Thyroid gland (tissue), 4 donors: ENCODE measurements around the gene RAB11FIP4. TPM values are rescaled to one million over a fixed set of nuclear protein-coding genes. Genes with fewer than 3 reads are reported as not detected.

Experiments used
- DNase-seq, 2 donors: peaks; one replicate each; pipeline ENCODE4 v3.0.0-alpha.2; 2019
- H3K27ac ChIP-seq, 3 donors: fragments of 200-600 bp; sonication (generic); 1 replicate in 2 of 3; 2 replicates in 1 of 3; pipeline ENCODE4 v1.5.1; 2016 to 2019; ENCODE audit warnings: mild to moderate bottlenecking in 1 of 3, moderate library complexity in 1 of 3
- H3K27me3 ChIP-seq: fragments of 200-600 bp; sonication (generic); one replicate; pipeline ENCODE4 v1.5.1; 2019
- H3K36me3 ChIP-seq, 2 donors: fragments of 200-600 bp; sonication (generic); one replicate each; pipeline ENCODE4 v1.5.1; 2016 to 2019
- H3K4me1 ChIP-seq, 2 donors: fragments of 200-600 bp; sonication (generic); one replicate each; pipeline ENCODE4 v1.5.1; 2017 to 2019
- H3K4me3 ChIP-seq, 3 donors: fragments of 200-600 bp; sonication (generic); replicated peaks in 1 of 3; 1 replicate in 2 of 3; 2 replicates in 1 of 3; pipeline ENCODE4 v1.5.1; 2016; ENCODE audit warnings: mild to moderate bottlenecking in 1 of 3
- H3K9me3 ChIP-seq: fragments of 200-600 bp; sonication (generic); one replicate; pipeline ENCODE4 v1.5.1; 2017
- CTCF ChIP-seq, 6 experiments: fragments of 200-600 bp in 3 of 6; fragments of 450-650 bp in 3 of 6; sonication (generic) in 3 of 6; IDR thresholded peaks; one replicate each; pipeline ENCODE4 v1.5.1; 2016 to 2019; ENCODE audit warnings: antibody characterized with exemption in 6 of 6, mild to moderate bottlenecking in 2 of 6, inconsistent platforms in 1 of 6, moderate library complexity in 1 of 6
- POLR2A ChIP-seq, 2 donors: fragments of 450-650 bp; IDR thresholded peaks; one replicate each; pipeline ENCODE4 v1.6.1; 2017; ENCODE audit warnings: antibody characterized with exemption in 2 of 2, mild to moderate bottlenecking in 2 of 2, moderate library complexity in 1 of 2
- WGBS, 2 donors: methylation state at CpG; one replicate each; pipeline ENCODE4 v1.1.5; 2017; 5-methylcytosine and 5-hydroxymethylcytosine counted together
- intact Hi-C: fragments of 100-400 bp; cut with DNase I; formaldehyde crosslinking; loops from one replicate; pipeline ENCODE4 v1.15.1; 2023
- total RNA-seq, 4 donors: library from RNA; depleted of rRNA; stranded (reverse); fragments of >200 nt; gene quantifications; one replicate each; pipeline ENCODE4 v1.2.3, GENCODE V29; 2016

RAB11FIP4 gene
- total RNA-seq, 4 donors from 2014 or later = 21.1 to 44.5 (median 24.9) TPM

DNA sequence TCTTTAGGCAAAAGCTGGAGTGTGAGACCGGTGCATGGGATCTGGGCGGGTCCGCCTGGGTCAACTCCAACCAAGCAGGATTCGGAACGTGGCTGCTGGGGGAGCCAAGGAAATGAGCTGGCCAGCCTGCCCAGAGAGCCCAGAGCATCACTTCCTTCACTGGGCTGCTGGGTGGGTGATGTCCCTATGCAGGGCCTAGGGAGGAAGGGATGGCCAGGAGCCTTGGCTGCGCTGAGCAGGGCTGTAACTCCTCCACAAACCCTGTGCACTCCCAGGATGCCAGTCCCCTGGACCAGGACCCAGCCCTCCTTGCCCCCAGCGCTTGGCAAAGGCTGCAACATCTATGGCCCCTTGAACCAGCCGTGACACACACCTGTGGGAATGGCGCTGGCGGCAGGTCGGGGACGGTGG lies 138.4 kb downstream of the RAB11FIP4 start:
- Histone ChIP-seq H3K27ac (no peak overlapping the region), H3K27me3 (no peaks in the 10 kb centered on the region), H3K4me1 (peaks cover 0 to 11% of the 10 kb centered on the region in 2 donors), H3K36me3 (peaks cover 3 to 33% of the 10 kb centered on the region in 2 donors), H3K9me3 (no peaks in the 10 kb centered on the region), H3K4me3 (no peak overlapping the region)
- DNase-seq = no peak
- 85 to 89% methylated on average over 10 to 11 of the region's 12 CpGs for WGBS, 2 donors
- intact Hi-C loops = loop anchor here (5.0 kb wide), 1 partner anchor 93 kb away; no protein-coding TSS in a partner anchor
- TF ChIP-seq CTCF (IDR thresholded peaks at IDR 0.05) = no peak
- TF ChIP-seq POLR2A (IDR thresholded peaks at IDR 0.05) = no peak

- H3K36me3 ChIP-seq = peaks cover 3 to 33% of the 10 kb centered on the region in 2 donors
- intact Hi-C loops = no loop called here
These were observed 139.0 kb downstream of the RAB11FIP4 start for GRCh38 chr17:31530391-31530985.

DNA sequence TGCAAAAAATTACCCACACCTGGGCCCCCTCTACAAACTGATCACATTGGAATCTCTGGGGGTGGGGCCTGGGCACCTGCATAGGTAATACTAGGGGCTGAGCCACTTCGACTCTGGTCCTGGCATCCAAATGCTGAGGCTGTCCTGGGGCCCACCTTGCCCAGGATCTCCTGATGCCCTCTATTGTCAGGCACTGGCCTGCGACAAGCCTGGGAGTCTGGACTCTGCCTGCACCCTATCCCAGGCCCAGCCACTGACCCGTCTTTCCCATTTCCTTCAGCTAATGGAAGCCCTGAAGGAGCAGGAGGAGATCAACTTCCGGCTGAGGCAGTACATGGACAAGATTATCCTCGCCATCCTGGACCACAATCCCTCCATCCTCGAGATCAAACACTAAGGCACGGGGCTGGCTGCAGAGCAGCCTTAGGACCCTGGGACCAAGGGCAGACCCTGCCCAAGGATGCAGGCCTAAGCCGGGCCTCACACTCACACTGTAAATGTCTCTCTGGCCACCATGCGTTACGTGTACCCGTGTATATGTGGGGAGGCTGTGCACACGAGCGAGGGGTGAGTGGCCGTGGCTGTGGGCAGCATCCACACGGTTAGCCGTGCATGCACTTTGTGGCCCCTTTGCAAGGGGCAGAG lies 140.0 kb downstream of the RAB11FIP4 start:
- H3K9me3 ChIP-seq = no peaks in the 10 kb centered on the region
- peaks cover 0 to 7% of the 10 kb centered on the region in 2 donors for H3K4me1 ChIP-seq
- H3K4me3 ChIP-seq = no peak overlapping the region
- intact Hi-C loops = no loop called here
- TF ChIP-seq CTCF (IDR thresholded peaks at IDR 0.05) (no peak), POLR2A (IDR thresholded peaks at IDR 0.05) (no peak)
- WGBS, 2 donors = 90 to 93% methylated on average over 14 to 15 of the region's 16 CpGs
- H3K36me3 ChIP-seq = peaks cover 3 to 33% of the 10 kb centered on the region in 2 donors
- no peak overlapping the region for H3K27ac ChIP-seq
- DNase-seq = no peak
- no peaks in the 10 kb centered on the region for H3K27me3 ChIP-seq

More at GRCh38 chr17:31530391-31530985, 139.0 kb downstream of the RAB11FIP4 start:
- DNase-seq = no peak
- Histone ChIP-seq H3K4me1 (peaks cover 0 to 7% of the 10 kb centered on the region in 2 donors), H3K4me3 (no peak overlapping the region), H3K27me3 (no peaks in the 10 kb centered on the region), H3K9me3 (no peaks in the 10 kb centered on the region), H3K27ac (no peak overlapping the region)
- WGBS, 2 donors = 89 to 90% methylated on average over 14 of the region's 14 CpGs
- TF ChIP-seq POLR2A (IDR thresholded peaks at IDR 0.05) (no peak), CTCF (IDR thresholded peaks at IDR 0.05) (no peak)

- Histone ChIP-seq H3K27ac (no peak overlapping the region), H3K4me1 (peaks cover 3 to 12% of the 10 kb centered on the region in 2 donors), H3K9me3 (no peaks in the 10 kb centered on the region), H3K4me3 (no peak overlapping the region), H3K27me3 (no peaks in the 10 kb centered on the region), H3K36me3 (peaks cover 3 to 33% of the 10 kb centered on the region in 2 donors)
- TF ChIP-seq POLR2A (IDR thresholded peaks at IDR 0.05) (no peak), CTCF (IDR thresholded peaks at IDR 0.05) (no peak)
- WGBS, 2 donors = 85% methylated on average over 7 of the region's 7 CpGs
- no peak for DNase-seq
- intact Hi-C loops = no loop called here
These were observed 140.6 kb downstream of the RAB11FIP4 start for GRCh38 chr17:31532081-31532480.

- TF ChIP-seq POLR2A (IDR thresholded peaks at IDR 0.05) (no peak), CTCF (IDR thresholded peaks at IDR 0.05) (no peak)
- DNase-seq = no peak
- Histone ChIP-seq H3K4me3 (no peak overlapping the region), H3K9me3 (no peaks in the 10 kb centered on the region), H3K27me3 (no peaks in the 10 kb centered on the region), H3K36me3 (peaks cover 3 to 33% of the 10 kb centered on the region in 2 donors), H3K27ac (no peak overlapping the region), H3K4me1 (peaks cover 6 to 16% of the 10 kb centered on the region in 2 donors)
- intact Hi-C loops = no loop called here
- 91 to 93% methylated on average over 10 of the region's 10 CpGs for WGBS, 2 donors
These were observed 141.1 kb downstream of the RAB11FIP4 start for GRCh38 chr17:31532526-31532925.
